NCI-H2196 (cell line): Measurements from ENCODE around the gene KIRREL3.

Experiments used
- DNase-seq: peaks from one replicate; lab custom pipeline; 2025; ENCODE audit not compliant: unreplicated experiment; lab: John Stamatoyannopoulos, UW

KIRREL3 gene

DNA sequence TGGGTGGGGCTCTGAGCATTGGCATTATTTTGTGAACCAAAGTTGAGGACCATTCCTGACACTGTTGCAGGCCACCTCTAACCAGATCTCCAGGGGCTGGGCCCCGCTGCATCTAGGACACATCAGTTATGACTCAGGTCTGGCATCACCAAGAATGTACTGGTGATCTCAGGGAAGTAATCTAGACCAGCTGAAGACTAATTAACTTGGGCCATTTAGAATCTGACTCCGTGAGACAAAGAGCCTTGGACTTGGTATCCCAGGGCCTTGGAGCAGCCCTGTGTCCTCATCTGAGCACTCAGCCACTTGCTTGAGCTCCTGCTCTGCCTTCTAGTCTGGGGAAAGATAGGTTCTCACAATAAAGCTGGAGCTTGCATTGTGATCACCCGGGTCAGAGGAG lies 200.6 kb downstream of the KIRREL3 start:
- no peak for DNase-seq

DNA sequence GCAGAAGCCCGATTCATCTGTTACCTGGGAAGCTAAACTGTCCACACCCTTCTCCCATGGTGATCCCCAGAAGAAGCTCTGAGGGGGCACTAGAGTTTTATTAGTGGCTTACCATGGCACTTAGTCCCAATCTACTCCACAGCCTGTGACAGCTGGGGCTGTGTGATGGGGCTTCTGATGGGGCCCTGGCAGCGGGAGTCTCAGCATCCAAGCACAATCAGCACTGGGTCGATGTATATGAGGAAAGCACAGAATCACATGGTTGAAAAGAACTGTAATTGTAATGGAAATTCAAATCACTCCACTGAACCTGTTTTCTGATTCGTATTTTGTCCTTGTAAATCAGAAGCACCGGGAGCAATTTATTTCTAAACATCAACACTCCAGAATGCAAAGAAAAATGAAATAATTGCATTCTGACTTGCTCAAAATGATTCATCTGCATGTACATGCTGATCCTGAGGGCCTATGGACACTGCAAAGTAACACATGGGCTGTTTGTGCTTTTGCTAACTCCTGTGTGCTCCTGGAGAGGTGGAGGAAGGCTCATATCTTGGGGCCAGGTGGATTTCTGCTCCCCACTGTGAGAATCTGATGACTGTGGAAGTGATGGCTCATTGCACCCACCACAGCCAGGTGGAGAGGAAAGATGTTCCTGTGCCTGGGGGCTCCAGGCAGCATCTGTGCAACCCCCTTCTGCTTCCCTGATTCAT lies 203.0 kb downstream of the KIRREL3 start:
- DNase-seq, result no peak

DNA sequence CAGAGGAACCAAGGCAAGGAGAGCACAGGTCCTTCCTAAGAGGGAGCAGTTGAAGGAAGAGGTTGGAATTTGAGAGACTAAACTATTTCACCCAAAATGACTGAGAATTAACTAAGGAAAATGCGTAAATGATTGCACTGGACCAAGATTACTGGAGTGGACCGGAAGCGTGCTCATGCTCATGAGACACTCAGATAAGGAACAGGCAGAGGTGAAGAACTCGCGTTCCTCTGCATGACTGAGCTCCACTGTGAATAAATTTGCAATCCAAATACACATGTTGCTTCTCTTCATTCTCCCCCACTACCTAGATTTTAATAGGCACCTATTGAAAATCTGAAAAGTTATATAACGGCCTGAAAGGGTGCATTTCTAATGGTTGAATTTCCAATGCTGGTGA lies 207.0 kb downstream of the KIRREL3 start:
- no peak for DNase-seq

DNA sequence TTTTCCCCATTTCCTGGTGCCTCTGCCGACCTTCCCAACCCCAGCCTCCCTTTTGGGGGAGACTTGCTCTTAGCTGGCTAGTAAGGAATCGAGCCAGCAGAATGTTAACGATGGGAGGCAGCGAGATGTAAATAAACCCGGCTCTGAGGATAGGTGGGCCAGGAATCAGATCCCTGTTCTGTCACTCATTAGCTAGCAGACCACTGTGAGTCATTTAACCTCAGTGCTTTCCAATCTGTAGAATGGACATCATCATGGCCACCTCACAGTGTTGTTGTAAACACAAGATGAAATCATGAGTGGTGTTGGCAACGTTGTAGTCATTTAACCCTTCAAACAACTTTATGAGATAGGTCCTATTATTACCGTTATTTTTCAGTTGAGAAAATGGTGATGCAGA lies 208.6 kb downstream of the KIRREL3 start:
- no peak for DNase-seq

DNA sequence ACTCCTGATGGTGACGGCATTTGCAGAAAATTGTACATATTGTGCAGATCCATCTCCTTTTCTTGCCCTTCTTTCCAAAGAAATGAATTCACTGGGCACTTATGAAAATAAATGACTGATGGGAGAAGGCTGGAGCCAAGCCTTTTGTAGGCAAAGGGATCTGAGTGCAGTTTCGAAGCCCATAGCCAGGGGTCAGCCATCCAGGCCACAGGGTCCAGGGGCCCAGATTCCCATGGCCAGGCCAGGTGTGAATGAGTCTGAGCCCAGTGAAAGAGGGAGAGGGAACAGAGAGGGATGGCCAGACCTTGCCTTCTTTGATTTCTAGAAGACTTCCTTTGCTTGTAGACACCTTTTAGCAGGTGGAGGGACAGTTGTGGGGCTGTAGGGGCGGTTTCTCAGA lies 209.1 kb downstream of the KIRREL3 start:
- no peak for DNase-seq

DNA sequence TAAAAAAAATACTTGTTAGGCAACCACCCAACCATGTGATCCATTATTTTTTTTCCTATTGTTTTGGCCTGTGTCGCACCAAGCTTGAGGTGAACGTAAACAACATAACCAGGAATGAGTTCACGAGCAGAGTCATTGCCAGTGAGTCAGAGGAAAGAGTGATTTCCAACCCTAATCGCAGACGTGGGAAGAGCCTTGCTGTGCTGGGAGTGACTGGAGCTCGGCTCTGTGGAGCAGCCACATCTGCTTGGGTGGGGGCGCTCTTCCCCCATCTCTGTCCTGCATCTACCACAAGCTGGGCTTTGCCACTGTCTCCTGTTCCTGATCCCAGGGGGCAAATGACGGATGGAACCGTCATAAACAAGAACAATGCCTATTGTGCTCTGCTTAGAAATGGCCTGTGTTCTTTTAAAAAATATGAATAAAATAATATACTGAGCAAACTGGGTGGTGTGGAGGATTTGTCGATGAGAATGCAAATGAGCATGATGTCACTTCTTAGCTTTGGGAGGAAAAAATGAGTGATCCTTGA lies 210.0 kb downstream of the KIRREL3 start:
- no peak for DNase-seq

DNA sequence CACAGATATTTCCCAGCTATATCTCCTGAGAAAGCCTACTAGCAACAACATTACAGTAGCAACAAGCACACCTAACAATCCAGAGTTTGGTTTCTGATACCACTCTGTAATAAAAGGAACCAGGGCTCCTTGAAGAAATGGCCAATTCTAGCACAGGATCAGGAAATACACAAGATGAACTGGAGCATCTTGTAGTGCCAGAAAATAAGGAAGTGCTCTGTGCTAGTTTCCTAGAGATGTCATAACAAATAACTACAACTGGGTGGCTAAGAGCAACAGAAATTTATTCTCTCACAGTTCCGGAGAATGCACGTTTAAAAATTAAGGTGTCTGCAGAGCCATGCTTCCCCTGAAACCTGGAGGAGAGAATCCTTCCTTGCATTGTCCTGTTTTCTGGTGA lies 217.8 kb downstream of the KIRREL3 start:
- no peak for DNase-seq

DNA sequence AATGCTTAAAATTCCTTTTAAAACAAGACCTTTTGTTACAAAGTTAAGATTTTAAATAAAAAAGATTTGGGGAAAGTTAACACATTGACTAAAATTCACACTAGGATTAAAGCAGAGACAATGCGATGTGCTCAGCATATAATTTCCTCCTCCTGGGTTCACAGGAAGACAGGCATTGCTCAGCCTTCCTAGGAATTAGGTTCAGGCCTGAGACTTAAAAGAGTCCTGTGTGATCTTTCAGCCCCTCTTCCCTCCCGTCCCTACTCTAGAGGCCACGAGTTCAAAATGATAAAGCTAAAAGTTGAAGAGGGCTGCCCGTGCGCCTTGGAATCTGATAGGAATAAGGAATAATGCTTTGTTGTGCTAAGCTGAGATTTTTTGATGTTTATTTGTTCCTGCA lies 218.6 kb downstream of the KIRREL3 start:
- no peak for DNase-seq

DNA sequence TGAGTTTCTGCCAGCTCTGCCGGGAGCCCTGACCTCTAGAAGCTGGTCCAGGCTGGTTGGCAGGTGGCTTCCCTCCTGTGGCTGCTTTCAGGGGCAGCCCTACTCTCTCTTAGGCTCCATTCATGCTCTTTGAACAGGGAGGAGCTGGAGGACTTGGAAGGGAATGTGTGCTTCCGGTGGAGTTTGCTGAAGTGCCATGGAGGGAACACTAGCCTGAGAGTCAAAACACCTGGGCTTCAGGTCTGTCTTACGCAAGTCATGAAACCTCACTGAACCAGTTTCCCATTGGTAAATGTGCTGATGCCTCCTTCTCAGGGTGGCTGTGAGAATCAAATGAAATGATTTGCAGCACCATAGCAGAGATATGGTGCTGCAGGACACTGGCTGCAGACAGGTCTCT lies 224.5 kb downstream of the KIRREL3 start:
- no peak for DNase-seq

DNA sequence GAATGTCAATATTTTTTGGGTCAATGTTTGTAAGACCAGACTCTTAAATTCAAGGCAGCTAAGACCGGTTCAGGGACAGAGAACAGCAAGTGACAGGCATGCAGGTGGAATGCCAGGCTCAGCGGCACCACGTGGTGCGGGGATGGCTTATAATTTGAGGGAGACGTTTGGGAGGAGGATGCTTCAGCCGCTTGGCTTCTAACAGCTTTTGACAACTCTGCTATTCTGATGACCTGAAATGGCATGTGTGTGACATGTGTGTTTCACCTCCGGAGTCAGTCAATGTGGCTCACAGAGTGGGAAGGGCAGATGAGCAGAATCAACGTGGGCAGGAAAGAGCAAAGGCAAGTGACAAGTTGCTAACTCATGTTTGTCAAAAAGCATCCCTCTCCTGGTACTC lies 228.3 kb downstream of the KIRREL3 start:
- no peak for DNase-seq

DNA sequence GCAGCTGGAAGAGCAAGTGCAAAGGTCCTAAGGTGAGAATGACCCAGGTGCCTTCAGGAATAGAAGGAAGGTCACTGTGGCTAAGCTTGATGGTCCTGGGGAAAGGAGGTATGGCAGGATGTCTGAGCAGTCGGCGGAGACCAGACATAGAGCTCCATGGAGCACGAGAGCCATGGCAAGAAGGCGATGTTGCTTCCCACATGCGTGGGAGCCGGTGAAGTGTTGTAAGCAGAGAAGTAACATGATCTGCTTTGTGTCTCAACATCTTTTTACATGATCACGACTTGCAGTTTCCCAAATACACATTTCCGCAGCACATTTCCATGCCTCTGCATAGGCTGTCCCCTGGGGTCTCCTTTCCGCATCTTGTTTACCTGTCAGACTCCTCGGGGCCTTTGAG lies 231.9 kb downstream of the KIRREL3 start:
- no peak for DNase-seq

DNA sequence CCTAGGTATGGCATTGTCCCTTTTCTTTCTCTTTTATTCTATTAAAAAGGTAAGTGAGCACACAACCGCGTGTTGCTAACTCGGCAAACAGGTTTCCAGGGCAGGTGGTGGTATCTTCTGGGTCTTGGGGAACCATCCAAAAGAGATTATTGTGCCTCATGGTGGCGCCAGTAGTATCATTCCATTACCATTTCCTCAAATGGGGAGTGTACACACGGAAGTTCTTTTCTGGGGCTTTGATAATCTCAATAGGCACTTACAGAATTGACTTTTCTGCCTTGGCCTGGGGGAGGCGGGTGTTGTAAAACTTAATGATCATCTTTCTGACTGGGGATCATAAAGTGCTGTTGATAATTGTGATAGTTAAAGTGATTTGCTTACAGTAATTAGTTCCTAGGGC lies 234.1 kb downstream of the KIRREL3 start:
- DNase-seq, result no peak

DNA sequence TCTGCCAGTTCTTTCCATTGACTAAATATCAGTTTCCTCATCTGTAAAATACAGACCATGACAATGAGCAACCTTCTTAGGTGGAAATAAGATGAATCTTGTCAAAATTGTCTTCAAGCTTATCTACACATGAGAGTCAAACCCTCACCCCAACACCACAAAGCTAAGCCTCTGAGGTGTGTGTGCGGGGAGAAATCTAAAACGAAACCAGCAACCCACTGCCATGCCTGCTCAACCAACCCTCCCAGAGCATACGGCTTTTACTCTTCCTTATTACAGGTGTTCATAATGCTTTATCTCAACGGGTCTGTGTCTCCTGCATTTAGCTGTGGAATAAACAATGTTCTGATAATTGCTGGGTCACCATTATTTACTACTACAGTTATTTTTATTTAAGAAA lies 235.4 kb downstream of the KIRREL3 start:
- no peak for DNase-seq

DNA sequence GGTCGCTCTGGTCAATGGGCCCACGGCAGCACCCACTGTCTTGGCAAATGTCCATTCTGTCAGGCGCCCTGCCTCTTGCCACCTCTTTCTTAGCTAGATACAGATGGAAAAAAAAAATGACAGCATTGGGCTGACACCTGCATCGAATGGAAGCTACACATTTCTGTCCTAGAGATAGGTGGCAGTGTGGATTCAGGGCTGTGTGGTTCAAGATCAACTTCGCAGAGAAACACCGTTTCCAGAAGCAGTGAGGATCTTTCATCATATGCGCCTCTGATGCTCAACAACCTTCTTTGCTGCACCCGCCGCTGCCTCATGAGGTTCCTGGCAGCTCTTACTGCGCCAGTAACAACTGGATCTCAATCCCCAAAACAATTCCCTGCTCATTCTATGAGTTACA lies 236.3 kb downstream of the KIRREL3 start:
- DNase-seq, result peak; percentile 32

DNA sequence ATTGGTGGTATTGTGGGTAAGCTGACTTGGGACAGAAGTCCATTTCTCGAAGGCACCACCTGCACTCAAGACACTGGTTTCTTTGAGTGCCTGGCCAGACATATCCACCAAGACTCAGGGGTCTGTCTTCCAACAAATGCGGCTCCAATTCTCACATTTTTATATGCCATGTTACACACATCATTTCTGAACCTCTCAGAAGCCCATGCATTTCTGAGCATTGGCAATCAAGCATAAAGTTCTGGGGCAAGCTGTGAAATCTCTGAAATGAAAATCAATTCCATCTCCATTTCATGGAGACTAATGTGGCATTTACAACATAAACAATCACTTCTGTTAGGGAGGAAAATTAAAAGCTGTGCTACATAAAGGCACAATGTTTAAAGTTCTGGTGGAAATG lies 243.7 kb downstream of the KIRREL3 start:
- DNase-seq, result no peak

DNA sequence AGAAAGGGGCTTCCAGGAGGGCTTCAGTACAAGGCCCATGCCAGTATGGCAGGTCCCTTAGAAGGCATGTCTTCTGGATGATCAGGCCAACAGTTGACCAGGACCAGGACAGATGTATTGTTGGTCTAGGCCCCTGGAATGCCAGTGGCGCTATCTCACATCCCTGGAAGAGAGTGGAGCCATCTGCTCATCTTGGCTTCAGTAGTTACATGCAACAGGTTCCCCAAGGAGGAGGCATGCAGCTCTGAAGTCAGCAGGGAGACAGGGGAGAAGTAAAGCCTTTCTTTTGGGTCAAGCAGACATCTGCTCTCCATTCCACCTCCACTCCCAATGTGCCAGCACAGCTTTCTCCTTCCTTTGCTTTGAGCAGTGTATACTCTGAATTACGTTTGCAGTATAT lies 244.1 kb downstream of the KIRREL3 start:
- DNase-seq, result no peak

DNA sequence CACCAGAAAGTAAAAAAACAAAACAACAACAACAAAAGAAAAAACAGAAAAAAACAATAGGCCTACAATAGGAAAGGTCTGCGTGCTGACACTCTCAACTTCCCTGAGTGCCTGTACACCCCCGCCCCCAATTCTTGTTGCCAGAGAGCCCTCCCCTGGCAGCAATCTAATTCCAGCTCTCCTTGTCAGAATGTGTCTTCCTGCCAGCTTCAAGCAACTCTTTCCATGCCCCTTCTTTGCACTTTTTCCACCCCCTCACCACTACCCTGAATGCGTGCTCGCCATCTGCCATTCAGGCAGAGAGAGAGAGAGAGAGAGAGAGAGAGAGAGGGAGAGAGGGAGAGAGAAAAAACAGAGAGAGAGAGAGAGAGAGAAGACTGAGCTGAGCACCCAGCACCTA lies 245.0 kb downstream of the KIRREL3 start:
- DNase-seq, result no peak

DNA sequence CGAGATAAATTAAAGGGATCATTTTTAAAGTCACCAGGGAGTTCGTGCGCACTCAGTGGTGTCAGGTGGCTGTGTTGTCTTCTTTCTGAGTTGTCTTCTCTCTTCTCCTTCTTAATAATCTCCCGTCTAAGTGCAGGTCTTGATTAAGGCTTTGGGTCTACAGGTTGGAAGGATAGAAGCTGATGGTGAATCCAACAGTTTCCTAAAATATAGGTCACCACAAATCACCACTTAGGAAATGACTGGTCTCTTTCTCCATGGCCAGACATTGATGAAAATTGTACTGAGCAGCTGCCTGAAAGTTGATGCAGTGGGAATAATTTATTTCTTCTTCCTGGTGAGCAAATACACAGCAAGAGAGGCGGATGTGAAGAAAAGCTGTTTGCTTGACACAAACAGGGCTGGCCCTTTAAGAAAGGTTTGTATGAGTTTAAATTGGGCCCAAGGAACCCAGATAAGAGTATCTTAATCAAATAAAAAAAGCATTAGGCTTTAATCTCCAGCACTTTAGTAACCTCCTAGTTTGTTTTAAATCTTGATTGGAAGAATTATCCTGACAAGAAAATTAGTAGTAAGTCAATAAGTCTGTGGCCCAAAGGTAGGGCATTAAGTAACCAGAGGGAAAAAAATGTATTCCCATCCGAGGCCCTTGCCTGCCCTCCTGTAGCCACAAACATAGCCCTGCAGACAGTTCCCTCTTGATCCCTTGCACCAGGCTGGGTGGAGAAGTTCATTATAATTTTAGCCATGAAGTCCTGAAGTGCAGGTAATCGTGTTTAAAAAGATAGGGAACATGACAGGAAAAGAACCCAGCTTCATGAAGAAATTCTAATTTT lies 245.8 kb downstream of the KIRREL3 start:
- no peak for DNase-seq

DNA sequence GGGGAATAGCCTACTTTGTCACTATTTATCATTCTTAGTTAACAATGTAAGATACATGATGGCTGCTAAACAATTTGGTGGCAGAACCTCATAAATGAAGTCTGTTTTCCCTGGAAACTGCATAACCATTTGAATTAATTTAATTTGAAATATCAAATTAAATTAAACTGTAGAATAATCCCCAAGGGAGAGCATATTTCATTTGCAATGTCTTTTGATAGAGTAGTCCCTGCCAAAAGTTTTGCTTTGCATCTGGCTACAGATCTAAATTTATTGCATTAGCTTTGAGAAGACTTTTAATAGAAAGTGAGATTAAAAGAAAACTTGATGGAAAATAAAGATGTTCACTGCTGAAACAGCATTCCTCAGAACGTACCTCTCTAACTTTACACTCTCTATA lies 246.6 kb downstream of the KIRREL3 start:
- no peak for DNase-seq

DNA sequence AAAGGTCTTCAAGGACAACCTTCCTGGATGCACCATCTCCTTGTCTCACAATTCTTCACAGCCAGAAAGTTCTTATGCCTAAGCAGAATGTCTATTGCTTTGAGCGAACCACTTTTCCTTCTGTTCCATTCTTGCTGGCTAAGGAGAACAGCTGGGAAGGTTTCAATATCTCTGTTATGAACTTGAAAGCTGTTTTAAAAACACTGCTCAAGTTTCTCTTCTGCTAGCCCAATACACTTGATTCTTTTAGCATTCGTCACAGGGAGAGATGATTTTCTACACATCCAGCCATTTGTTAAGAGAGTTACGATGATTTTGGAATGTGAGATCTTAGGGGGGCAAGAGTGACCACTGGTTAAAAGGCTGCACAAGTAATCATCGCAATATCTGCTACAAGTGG lies 249.3 kb downstream of the KIRREL3 start:
- no peak for DNase-seq

DNA sequence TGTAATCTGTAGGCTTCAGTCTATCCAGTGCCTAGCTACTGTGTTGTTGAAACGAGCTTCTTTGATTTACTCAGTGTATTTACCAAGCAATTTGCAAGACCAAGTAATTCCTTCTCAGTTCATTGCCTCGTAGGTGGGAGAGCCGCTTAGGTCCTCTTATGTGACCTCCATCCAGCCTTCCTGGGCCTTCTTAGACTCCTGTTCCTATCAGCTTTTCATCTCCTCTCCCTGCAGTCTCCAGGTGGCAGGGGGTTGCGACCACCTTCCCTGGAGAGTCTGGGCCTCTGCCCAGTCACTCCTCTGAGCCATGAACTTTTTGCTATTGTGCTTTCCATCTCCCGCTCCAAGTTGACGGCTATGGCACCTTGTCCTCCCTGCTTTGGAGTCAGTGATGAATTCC lies 251.8 kb downstream of the KIRREL3 start:
- no peak for DNase-seq

DNA sequence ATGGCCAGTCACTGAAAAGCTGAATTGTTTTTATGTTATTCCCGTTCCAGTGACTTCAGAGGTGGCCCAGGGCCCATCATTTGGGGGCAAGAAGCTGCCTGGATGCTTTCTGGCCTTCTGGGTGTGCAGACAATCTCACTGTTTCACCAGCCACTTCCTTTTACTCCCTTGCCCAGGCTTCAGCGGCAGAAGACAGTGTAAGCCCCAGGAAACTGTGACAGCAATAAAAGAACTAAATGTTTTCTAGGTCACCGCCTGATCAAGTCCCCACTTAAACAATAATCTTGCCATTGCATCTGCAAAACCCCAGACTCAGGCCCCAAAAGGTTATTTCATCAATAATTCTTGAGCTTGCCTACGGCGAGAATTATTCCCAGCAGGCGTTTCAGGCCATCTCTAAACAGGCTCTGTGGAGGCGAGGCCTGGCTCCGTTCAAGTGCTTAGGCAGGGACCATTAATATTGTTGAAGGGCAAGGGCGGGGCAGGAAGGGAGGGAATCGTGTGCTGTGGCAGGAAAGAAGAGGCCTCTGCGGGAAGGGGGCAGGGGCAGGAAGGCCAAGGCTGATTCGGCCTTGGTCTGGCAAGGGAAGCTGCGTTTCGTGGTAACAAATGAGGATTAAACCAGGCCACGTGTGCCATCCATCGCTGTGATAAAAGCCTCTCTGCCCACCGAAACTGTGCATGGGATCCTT lies 252.3 kb downstream of the KIRREL3 start:
- DNase-seq, result no peak
